GM18526 (cell line): ENCODE data around the gene STK25.

Experiments used
- POLR2A ChIP-seq: IDR thresholded peaks from 3 replicates; pipeline ENCODE4 v1.6.1; 2011; ENCODE audit not compliant: insufficient read length; ENCODE audit errors: extremely low read depth

STK25 gene

DNA sequence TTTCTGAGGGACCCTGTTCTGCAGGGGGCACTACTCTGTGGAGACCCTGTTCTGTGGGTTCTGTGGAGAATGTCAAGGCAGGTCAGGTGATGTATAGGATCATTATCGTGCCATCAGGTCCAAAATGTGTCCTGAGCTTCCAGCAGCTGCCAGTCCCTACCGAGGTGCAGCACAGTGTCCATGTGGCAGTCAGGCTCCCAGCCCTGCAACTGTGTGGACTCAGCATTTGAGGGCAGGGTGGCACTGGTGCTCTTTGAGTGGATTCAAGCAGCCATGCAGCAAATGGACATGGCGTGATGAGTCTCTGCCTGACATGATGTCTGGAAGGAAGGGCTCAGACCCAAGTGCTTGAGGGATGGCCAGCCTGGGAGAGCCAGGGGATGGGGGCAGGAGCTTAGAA, 35.0 kb downstream of the STK25 start:
- no peak for TF ChIP-seq POLR2A

DNA sequence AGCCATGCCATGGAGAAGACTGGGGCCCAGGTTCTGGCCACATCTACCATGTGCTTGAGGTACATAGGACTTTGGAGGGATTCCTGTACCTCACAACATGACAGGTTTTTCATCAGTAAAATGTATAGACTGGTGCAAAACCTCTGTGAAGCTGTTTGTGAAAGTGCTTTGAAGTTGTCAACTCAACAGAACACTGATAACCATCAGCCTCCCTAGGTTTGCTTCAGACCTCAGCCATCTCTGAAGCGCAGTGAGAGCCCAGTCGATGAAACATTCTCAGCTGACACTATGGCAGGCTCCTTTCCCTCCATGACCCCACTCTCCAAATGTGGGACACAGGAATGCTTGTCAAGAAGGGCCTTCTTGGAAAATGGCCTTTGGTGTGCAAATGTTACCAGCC, 38.6 kb downstream of the STK25 start:
- no peak for TF ChIP-seq POLR2A

DNA sequence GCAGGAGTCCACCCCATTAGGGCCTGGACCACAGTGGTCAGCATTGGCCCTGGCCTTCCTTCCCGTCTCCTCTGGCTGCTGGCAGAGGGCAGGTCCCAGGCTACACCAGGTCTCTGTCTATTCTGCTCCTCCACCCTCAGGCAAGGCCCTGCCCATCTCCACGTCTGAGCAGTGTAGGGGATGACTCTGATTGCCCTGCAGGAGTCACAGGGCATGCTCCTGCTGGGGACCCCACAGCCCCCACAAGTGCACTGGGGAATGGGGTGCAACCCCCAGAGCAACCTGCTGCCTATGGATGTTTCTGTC, 40.0 kb downstream of the STK25 start:
- TF ChIP-seq POLR2A, result no peak

DNA sequence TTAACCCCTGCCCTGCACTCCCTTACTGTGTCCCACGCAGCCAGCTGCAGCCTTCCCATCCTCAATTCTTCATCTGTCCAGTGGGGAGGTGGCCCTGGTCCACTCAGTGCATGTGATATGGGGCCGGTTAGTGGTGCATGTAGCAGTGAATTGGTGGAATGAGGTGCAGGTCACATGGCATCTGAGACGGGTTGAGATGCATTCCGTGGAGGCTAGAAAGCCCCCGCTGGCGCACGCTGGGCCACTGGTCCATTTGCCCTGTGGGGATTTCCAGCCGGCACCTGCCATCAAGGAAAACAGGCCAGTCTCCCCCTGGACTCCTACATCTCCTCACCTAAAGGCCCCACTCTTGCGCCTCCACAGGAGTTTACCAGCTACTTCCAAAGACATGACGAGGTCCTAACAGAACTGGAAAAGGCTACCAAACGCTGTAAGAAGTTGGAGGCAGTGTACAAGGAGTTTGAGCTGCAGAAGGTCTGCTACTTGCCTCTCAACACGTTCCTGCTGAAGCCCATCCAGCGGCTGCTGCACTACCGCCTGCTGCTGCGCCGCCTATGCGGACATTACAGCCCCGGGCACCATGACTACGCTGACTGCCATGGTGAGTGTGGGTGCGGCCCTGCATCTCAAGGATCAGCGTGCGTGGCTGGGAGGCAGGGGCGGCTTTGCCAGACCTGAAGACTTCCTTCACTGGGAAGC, 40.5 kb downstream of the STK25 start:
- TF ChIP-seq POLR2A, result no peak

DNA sequence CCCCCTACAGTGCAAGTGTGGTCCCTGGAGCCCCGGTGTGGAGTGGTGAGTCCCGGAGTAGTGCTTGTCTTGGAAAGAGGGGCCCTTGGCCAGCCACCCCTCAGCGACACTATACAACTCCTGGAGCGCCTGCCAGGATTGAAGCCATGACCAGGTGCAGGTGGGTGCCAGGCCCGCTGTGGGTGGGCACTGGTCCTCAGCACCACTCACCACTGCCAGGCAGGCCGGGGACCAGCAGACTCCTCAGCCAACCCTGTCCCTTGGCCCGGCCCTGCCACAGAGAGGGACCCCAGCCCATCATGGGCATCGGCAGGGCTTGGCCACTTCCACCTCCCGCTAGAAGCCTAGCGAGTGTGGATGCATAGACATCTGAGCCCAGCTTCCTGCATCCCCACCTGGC, 42.2 kb downstream of the STK25 start:
- no peak for TF ChIP-seq POLR2A

DNA sequence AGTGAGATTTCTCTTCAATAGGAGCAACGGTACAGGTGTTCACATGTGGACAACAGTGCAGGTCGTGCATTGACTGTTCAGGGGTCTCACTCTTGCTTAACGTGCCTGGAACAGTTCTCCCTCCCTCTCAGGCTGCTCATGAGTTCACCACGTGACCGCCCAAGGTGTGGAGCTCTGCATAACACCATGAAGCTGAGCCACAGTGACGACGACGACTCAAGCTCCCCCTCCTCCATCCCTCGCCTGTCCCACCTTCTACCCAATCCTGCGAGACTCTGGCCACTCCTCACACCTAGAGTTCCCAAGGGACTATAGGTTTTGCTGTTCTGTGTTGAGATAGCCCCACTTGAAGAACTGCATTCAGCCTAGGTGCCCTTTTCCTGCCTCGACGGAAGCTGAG, 42.8 kb downstream of the STK25 start:
- no peak for TF ChIP-seq POLR2A

DNA sequence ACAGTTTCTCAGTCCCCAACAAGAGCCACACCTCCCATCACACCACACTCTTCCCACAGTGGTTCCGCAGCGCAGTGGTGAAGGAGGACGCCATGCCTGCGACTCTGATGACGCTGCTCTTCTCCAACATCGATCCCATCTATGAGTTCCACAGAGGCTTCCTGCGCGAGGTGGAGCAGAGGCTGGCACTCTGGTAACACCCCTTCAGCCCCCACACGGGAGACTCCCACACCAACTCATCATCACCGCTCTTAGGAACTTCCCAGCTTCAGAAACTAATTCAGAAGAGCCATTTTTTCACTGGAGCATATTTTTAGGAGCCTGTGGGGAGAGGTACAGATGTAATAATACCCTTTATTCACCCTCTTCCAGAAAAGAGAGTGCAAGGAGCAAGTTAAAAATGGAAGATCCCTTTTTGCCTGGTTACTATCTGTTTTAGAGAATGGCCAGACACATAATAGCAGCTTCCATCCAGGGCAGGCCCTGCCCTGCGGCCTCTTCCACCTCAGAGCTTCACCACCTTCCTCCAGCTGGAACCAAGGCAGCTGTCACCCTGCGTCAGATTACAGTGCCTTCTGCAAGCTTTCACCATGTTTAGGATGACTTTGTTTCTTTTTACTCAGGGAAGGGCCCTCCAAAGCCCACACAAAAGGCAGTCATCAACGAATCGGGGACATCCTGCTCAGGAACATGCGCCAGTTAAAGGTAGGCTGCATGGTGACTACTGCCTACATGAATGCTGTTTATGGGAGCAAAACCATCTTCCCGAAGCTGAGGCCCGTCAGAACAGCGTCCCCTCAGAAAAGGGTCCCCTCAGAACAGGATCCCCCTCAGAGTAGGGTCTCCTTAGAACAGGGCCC, 44.9 kb downstream of the STK25 start:
- no peak for TF ChIP-seq POLR2A

DNA sequence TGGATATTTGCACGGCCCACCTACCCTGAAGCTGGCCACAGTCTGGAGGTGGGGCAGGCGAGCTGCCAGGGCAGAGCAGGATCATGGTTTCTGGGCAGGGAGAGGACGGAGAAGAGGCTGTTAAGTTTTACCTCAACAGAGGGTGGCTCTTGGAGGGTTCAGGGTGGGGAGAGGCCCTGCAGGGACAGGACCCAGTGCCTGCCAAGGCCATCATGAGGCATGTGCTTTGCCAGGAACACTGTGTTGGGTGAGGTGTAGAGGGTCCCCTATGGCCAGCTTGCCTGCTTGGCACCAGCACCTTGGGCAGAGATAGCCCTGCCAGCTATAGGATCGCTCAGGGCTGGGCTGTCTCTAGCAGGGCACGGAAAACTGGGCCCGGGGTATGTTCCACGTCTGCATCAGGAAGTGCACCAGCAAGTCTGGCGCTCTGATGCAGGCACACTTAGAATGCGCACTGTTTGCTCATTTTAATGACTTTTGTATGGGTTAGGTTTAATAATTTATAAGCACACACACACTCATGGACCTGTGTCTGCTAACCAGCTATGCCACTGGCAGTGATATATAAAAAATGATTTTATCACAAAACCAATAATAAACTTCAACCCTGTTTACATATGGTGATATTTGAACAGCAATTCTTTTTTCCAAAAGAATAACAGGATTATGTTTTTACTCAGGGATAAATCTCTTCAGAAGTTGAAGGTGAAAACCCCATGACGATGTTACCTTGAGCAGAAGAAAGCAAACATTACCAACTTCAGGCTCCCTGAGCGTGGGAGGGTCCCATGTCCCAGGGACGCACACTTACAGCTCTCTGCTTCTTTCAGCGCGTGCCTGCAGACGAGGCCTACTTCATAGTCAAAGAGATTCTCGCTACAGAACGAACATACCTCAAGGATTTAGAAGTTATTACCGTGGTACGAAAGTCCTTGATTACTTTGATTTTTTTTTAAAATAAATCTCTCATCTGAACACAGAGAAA, 46.4 kb downstream of the STK25 start:
- no peak for TF ChIP-seq POLR2A

DNA sequence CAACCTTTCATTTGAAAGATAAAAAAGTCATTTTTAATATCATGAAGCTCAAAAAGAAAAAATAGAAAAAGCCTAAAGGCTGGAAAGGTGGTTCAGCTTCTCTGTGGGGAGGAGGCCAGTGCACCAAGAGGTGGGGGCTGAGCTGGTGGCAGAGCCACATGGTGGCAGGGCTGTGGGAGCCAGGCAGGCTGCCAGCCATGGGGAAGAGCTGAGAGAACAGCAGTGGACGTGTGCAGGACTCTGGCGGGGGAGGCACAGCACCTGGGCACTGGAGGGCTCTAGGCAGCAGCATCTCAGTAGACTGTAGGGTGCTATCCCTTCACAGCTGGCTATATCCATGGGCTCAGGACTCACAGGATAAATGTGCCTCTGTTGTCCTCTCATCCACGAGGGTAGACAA, 47.8 kb downstream of the STK25 start:
- TF ChIP-seq POLR2A, result no peak

DNA sequence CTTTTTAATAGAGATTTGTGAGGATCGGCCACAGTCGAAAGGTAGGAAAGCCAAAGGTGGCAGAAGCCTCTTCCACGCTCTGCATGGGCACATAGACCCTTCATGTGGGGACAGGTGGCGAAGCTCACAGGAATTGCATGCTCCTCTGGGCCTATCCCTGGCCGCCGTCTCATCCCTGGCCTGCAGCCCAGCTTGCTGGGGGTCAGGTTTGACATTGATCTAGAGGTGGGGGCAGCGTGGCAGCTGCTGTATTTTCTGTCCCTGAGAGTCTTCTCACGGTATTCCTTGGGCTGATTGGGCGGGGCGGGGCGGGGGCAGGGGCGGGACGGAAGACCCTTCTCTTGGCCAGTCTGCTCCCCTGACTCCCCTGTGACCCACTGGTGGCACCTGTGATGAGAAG, 48.9 kb downstream of the STK25 start:
- no peak for TF ChIP-seq POLR2A

DNA sequence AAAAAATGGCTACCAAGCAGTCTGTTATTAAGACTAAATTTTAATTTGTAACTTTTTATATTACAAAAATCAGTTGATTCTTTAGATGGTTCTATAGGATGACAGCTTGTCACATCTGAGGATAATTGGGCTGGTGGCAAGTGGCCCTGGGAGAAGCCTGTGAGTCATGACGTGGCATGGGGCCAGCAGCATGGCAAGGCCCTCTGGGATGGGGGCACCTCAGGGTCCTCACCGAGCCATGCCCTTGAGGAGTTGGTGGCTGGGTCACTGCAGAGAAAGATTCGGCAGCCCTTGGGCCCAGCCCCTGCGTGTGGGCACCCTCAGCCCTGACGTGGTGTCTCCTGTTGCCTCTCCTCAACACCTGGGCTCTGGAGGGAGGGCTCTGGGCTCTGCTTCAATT, 49.7 kb downstream of the STK25 start:
- no peak for TF ChIP-seq POLR2A

DNA sequence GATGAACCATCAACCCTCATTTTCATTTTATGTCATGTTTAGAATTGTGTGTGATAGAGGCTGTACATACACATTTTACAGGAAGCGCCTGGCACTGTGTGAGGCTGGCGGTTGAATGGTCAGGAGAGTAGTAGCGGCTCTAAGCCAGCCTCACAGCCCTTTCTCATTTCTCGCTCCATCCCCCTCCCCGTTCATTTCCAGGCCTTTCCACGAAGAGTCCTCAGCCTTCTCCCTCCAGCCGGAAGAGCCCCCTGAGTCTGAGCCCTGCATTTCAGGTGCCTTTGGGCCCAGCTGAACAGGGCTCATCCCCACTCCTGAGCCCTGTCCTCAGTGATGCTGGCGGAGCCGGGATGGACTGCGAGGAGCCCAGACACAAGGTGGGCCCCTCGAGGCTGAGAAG, 51.8 kb downstream of the STK25 start:
- TF ChIP-seq POLR2A, result no peak

DNA sequence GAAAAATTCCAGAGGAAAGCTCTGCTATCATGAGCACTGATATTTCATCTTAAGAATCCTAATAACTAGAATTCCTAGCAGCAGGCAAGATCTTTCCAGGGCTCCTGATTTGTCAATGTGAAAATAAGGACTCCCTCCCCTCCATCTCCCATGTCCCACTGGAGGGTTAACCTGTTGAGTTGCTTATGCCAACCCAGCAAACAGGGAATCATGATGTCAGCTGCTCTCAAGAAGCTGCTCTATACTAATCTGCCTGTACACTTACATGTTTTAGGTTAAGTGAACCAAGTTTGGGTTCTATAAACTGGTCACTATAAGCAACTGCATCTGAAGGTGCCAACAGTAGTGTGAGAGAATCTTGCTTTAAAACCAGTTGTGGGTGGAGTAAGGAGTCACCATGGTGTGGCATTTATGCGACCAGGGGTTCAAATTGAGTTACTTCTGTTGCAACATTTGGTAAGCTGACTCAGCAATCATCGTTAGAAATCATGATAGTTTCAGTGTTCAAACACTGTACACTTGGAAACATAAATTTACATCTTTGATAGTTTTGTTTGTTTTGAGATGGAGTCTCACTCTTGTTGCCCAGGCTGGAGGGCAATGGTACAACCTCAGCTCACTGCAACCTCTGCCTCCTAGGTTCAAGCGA, 53.4 kb downstream of the STK25 start:
- no peak for TF ChIP-seq POLR2A

DNA sequence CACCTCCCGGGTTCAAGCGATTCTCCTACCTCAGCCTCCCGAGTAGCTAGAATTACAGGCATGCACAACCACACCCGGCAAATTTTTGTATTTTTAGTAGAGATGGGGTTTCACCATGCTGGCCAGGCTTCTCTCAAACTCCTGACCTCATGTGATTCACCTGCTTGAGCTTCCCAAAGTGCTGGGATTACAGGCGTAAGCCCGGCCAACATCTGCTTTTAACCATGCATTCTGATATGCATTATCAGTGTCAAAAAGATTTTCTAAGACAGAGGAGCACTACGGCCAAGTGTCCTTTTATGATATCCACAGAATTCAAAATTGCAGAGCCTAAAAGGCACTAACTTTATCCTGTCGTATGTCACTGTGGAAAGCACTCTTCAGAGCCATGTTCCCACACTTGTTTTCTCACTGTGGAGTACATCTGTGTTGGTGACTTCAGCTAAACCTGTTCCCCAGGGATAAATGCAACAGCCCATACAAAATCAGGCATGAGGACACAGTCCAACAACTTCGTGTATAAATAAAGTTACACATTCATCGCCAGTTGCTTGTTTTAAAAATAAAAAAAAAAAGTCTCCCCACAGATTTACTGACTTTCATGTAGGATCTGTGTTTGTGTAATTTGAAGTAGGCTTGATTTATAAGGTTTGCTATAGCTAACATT, 56.4 kb downstream of the STK25 start:
- TF ChIP-seq POLR2A, result no peak

DNA sequence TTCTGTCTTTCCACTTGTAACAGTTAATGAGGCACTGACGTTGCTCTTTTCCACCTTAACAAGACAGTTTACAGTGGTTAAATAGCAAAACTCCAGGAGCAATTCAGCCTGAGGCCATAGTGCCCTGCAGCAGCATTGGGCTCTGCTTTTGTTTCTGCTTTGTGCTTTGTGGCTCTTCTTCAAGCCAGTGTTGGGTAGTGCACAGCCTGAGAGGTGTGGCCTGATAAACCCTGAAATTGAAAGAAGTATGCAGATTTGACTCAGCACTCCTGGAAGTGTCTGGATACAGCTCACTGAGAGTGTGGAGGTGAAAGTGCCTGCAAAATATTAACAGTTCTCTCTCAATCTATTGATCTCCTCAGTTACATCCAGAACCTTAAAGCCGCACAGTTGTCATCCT, 63.0 kb downstream of the STK25 start:
- TF ChIP-seq POLR2A, result no peak
